Measurements from ENCODE around the gene CIT. TPM values are rescaled to one million over a fixed set of nuclear protein-coding genes. Genes with fewer than 3 reads are reported as not detected.

Gene CIT
- total RNA-seq, 6 experiments from 2014 or later = 23.1 to 55.5 (median 48.3) TPM

- Mint-ChIP-seq H3K36me3 (ENCODE audit: low read depth) (peaks cover 5% of the 10 kb centered on the region; the same call in 1 of the 2 replicates), H3K4me1 (ENCODE audit: low read depth) (peaks cover 13% of the 10 kb centered on the region), H3K27ac (no peak overlapping the region), H3K27me3 (ENCODE audit: insufficient read depth) (no peaks in the 10 kb centered on the region; the same call in 1 of the 2 replicates), H3K9me3 (no peaks in the 10 kb centered on the region), H3K4me3 (no peak overlapping the region)
- no peak for DNase-seq
- TF ChIP-seq CTCF (IDR thresholded peaks at IDR 0.05) = no peak
Measured at GRCh38 chr12:119721306-119721705, 155.8 kb downstream of the CIT start.

GRCh38 chr12:119720349-119720748, 156.8 kb downstream of the CIT start:
- H3K4me1 Mint-ChIP-seq (ENCODE audit: low read depth) = peaks cover 22% of the 10 kb centered on the region
- H3K4me3 Mint-ChIP-seq = no peak overlapping the region
- H3K27ac Mint-ChIP-seq = no peak overlapping the region
- H3K36me3 Mint-ChIP-seq (ENCODE audit: low read depth) = peaks cover 9% of the 10 kb centered on the region
- no peak for DNase-seq
- no peak for TF ChIP-seq CTCF (IDR thresholded peaks at IDR 0.05)
- H3K27me3 Mint-ChIP-seq (ENCODE audit: insufficient read depth) = no peaks in the 10 kb centered on the region; the same call in 1 of the 2 replicates
- H3K9me3 Mint-ChIP-seq = no peaks in the 10 kb centered on the region

DNA sequence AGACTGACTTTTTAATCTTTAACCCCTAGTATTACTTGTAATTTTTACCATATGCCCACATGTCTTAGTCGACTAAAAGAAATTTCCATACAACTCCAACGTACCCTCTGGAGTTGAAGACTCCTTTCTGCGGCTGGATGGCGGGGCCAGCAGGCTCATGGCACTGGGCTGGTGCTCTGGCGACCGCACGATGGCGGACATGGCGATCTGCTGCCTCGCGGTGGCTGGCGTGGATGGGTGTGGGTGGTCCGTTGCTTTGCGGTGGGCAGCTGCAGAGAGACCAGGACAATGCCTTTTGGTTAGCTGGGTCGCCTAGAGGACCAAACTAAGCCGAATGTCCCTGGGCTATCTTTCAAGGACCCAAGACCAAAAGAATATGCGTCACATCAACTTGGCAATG, 159.0 kb downstream of the CIT start:
- no peak overlapping the region for H3K4me3 Mint-ChIP-seq
- no peak overlapping the region for H3K27ac Mint-ChIP-seq
- H3K9me3 Mint-ChIP-seq = no peaks in the 10 kb centered on the region
- no peak for TF ChIP-seq CTCF (IDR thresholded peaks at IDR 0.05)
- H3K36me3 Mint-ChIP-seq (ENCODE audit: low read depth) = peaks cover 23% of the 10 kb centered on the region
- peaks cover 26% of the 10 kb centered on the region for H3K4me1 Mint-ChIP-seq (ENCODE audit: low read depth)
- DNase-seq = no peak
- H3K27me3 Mint-ChIP-seq (ENCODE audit: insufficient read depth) = no peaks in the 10 kb centered on the region; the same call in 1 of the 2 replicates

- H3K27me3 Mint-ChIP-seq (ENCODE audit: insufficient read depth) = no peaks in the 10 kb centered on the region
- no peak overlapping the region for H3K27ac Mint-ChIP-seq
- H3K9me3 Mint-ChIP-seq = no peaks in the 10 kb centered on the region
- TF ChIP-seq CTCF (IDR thresholded peaks at IDR 0.05) = no peak
- DNase-seq = no peak
- H3K36me3 Mint-ChIP-seq (ENCODE audit: low read depth) = peaks cover 36% of the 10 kb centered on the region
- H3K4me1 Mint-ChIP-seq (ENCODE audit: low read depth) = peaks cover 26% of the 10 kb centered on the region
- no peak overlapping the region for H3K4me3 Mint-ChIP-seq
Measured at GRCh38 chr12:119715268-119715620, 161.9 kb downstream of the CIT start.

- no peak for TF ChIP-seq CTCF (IDR thresholded peaks at IDR 0.05)
- DNase-seq = no peak
- Mint-ChIP-seq H3K36me3 (ENCODE audit: low read depth) (peaks cover 41% of the 10 kb centered on the region), H3K4me3 (no peak overlapping the region), H3K9me3 (no peaks in the 10 kb centered on the region), H3K4me1 (ENCODE audit: low read depth) (peaks cover 26% of the 10 kb centered on the region), H3K27me3 (ENCODE audit: insufficient read depth) (no peaks in the 10 kb centered on the region), H3K27ac (no peak overlapping the region)
Measured at GRCh38 chr12:119714614-119715267, 162.4 kb downstream of the CIT start.

All from HFFc6 (cell line).